ENCODE measurements around the gene WIPF2. TPM values are rescaled to one million over a fixed set of nuclear protein-coding genes. Genes with fewer than 3 reads are reported as not detected.

WIPF2 gene
- total RNA-seq, 1 experiment from 2014 or later = 9.0 TPM

DNA sequence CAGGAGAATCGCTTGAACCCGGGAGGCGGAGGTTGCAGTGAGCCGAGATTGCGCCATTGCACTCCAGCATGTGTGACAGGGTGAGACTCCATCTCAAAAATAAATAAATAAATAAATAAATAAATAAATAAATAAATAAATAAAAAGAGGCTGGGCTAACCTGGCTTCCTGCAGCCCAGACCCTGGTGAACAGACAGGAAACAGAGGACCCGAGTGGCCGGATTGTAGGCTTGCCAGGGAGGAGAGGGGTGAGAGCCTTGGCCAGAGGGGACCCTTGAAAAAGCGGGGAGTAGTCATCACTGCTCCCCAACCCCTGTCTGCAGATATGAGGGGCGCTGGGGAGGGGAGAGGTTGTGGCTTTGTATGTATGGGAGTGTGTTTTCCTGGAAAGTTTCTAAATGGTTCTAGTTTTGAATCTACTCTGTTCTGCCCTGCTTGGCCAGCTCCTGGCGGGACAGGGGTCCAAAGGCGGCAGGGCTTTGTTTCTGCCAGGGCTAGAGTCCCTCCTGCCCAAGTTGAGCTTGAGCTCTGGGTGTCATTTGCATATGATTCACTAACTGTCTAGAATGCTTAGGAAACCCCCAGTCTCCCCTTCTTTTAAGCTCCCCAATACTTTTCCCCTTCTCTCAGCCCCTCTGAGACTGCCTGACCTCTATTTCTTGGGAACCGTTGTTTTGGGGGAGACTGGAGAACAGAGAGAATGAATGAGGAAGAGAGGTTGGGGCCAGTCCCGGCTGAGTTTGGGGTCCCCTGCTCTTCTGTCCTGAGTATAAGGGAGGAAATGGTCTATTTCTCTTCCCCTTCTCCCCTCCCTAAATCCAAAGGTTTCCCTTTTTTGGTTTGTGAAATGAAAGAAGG lies 106.3 kb downstream of the WIPF2 start:
- no peak for DNase-seq
- Histone ChIP-seq H3K27me3 (no peaks in the 10 kb centered on the region), H3K27ac (no peak overlapping the region), H3K4me1 (peaks cover 62% of the 10 kb centered on the region), H3K36me3 (0 out of 2 replicates have a peak, but pooled peaks cover 2% of the 10 kb centered on the region), H3K4me3 (no peak overlapping the region), H3K9me3 (replicated peaks) (no peaks in the 10 kb centered on the region)

DNA sequence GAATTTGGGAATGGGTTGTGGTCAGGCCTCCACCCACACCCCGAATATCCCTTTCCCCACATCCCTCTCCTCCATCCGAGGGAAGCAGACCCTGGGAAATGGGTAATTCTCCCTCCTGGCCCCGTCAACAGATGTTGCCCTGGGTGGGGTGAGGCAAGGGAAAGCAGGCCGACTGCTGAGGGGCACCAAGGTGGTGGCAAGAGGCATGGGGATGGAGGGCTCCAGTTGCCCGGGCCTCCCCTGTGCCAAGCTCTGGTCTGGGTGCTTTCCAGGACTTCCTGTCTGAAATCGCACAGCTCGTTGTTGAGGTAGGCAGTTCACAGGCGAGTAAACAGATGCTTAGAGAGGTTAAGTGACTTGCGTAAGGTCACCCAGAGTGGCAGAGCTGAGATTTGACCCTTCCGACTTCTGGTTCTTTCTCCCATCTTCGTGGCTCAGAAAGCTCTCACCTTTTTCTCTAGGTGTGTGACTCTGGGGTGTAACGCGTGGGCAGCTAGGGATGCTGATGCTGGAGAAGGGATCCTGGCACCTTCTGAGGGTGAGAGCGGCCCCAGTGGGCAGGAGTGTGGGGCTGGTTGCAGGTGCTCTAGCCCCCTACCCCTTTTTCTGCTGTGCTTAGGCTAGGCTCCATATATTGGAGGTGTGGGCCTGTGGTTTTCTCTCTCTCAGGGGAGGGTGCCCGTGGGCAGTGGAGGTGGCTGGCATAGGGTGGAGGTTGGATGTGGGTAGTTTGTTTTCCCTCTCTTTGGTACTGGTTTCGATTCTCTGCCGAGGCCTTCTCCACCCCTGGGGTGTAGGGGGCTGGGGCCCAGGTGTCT lies 107.1 kb downstream of the WIPF2 start:
- no peaks in the 10 kb centered on the region for H3K9me3 ChIP-seq (replicated peaks)
- peaks cover 59% of the 10 kb centered on the region for H3K4me1 ChIP-seq
- peaks cover 6% of the 10 kb centered on the region; the same call in 1 of the 2 replicates for H3K36me3 ChIP-seq
- no peaks in the 10 kb centered on the region for H3K27me3 ChIP-seq
- no peak overlapping the region for H3K4me3 ChIP-seq
- no peak overlapping the region for H3K27ac ChIP-seq
- no peak for DNase-seq

DNA sequence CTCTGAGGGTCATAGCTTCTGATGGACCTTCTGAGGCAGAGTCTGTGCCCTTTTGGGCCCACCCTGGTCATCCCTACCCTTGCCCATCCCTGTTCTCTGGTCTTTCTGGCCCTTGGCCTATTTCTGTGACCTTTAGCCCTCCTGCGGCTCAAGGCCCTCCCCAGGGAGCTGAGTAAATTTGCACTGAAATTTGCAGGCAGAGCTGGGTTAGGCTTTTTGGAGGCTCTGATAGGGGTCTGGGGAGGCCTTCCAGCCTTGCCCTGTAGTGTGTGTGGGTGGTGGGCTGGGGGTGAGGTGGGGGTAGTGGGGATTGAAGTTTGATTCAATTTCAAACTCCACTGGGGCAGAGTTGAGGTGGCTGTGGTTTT lies 107.7 kb downstream of the WIPF2 start:
- Histone ChIP-seq H3K36me3 (peaks cover 11% of the 10 kb centered on the region), H3K9me3 (replicated peaks) (no peaks in the 10 kb centered on the region), H3K27me3 (no peaks in the 10 kb centered on the region), H3K27ac (no peak overlapping the region), H3K4me1 (peaks cover 53% of the 10 kb centered on the region), H3K4me3 (no peak overlapping the region)
- DNase-seq = no peak

DNA sequence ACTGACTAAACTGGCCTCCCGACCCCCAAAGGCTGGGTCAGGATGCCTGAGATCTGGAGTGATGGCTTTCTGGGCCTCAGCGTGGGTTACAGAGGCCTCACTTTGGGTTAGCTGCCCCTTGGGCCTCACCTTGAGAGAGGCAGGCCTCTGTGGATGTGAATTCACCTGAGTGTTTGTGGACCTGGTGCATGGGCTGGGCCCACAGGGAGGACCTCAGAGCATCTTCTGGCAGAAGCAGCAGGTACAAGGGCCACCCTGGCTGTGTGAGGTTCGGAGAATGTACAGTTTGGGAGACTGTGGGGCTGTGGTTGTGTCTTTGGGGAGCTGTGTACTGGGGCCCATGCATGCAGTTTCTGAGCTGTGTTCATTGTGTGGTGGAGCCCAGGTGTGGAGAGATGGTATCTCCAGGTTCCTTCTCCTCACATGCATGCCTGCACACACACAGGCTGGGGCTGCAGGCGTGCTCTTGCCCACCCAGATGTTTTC lies 108.2 kb downstream of the WIPF2 start:
- H3K4me1 ChIP-seq = peaks cover 48% of the 10 kb centered on the region

DNA sequence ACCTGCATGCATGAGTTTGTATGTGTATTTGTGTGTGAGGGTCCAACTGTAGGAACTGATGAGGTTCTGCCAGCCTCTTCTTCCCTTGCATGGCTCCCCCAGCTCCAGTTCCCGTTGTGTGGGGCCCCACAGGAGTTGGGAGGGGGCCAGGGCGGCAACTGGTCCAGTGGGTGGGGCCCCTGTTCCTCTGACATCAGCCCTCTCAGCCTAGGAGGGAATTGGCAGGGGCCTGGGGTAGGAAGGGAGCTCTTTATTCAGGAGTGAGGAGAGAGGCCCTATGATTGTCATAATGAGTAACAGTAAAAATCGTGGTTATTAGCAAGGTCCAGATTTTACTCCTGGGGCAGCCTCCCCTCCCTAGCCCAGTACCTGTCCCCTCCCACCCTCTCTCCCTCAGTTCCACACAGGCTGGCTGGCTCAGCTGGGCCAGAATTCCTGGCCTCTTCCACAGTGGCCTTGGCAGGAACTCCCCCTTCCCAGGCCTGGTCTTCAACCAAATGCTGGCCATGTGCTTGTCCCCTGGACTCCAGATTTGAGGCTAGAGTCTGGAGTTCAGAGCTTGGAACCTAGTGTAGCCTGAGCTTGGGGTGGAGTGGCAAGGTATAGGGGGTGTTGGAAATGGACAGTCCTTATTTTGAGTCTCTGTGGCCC lies 108.8 kb downstream of the WIPF2 start:
- Histone ChIP-seq H3K27ac (no peak overlapping the region), H3K4me3 (no peak overlapping the region), H3K27me3 (no peaks in the 10 kb centered on the region), H3K4me1 (peaks cover 43% of the 10 kb centered on the region), H3K36me3 (peaks cover 14% of the 10 kb centered on the region), H3K9me3 (replicated peaks) (no peaks in the 10 kb centered on the region)
- peak in 1 of 2 experiments; percentile 64 for DNase-seq

More for the DNA sequence above, 108.2 kb downstream of the WIPF2 start:
- Histone ChIP-seq H3K27me3 (no peaks in the 10 kb centered on the region), H3K9me3 (replicated peaks) (no peaks in the 10 kb centered on the region), H3K4me3 (no peak overlapping the region), H3K36me3 (peaks cover 11% of the 10 kb centered on the region), H3K27ac (no peak overlapping the region)
- DNase-seq = no peak

DNA sequence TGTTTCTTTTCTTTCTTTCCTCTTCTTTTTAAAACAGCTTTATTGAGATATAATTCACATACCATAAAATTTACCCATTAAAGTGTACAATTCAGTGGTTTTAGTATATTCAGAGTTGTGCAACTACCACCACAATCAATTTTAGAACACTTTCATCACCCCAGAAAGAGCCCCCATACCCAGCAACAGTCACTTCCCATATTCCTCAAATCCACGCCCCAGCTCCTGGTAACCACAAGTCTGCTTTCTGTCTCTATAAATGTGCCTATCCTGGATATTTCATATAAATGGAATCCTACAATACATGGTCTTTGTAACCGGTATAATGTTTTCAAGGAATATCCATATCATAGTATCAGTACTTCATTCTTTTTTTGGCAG lies 109.3 kb downstream of the WIPF2 start:
- peaks cover 14% of the 10 kb centered on the region for H3K36me3 ChIP-seq
- peaks cover 37% of the 10 kb centered on the region for H3K4me1 ChIP-seq
- no peaks in the 10 kb centered on the region for H3K9me3 ChIP-seq (replicated peaks)
- no peak overlapping the region for H3K4me3 ChIP-seq
- DNase-seq = no peak
- H3K27ac ChIP-seq = no peak overlapping the region
- no peaks in the 10 kb centered on the region for H3K27me3 ChIP-seq

DNA sequence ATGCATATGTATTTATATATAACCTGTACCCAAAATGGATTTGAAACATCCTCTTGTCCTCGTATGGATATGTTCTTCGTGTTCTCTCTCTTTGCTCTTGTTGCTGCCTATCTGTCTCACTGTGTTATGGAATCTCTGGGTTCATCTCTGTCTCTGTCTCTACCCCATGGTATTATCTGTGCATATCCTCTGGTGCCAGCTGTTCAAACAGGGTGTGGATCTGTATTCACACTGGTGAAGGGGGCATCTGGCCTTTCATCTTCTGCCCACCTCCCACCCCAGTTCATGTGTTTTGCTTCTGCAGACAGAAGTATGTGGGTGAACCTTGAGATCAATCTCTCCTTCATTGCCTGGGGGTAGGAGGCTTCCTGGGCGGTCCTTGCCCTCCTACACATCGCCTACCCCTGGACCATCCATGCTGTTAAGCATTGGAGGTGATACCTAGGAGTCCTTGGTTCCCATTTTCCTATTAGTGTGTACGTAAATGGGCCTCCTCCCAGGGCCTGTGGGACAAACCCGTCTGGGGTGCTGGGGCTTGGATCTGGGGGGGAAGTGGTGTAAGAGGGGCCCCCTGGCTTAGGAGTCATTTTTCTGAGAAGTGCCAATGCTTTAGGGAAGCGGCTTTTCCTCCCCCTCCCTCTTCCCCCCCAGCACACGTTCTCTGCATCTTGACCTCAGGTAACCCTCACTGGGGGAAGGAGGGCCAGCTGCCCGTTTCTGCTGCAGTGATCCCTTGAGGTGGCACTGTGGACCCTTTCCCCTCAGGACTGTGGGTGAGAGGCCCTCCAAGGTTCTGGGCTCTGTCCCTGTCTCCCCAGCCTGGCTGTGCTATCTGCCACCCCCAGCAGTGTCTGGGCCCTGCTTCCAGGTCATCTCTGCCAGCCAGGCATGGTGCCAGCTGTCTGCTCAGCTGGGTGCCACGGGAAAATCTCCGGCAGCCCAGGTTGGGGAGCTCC lies 111.0 kb downstream of the WIPF2 start:
- H3K9me3 ChIP-seq (replicated peaks) = no peaks in the 10 kb centered on the region
- H3K4me1 ChIP-seq = peaks cover 46% of the 10 kb centered on the region

DNA sequence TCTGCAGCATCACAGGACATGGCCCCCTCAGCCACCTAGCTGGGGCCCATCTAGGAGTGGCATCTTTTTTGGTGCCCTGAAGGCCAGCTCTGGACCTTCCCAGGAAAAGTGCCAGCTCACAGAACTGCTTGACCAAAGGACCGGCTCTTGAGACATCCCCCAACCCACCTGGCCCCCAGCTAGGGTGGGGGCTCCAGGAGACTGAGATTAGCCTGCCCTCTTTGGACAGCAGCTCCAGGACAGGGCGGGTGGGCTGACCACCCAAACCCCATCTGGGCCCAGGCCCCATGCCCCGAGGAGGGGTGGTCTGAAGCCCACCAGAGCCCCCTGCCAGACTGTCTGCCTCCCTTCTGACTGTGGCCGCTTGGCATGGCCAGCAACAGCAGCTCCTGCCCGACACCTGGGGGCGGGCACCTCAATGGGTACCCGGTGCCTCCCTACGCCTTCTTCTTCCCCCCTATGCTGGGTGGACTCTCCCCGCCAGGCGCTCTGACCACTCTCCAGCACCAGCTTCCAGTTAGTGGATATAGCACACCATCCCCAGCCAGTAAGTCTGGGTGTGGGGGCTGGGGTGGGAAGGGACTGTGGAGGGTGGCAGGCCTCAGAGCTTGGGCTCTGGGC lies 111.9 kb downstream of the WIPF2 start:
- H3K4me3 ChIP-seq = no peak overlapping the region
- DNase-seq = no peak
- no peaks in the 10 kb centered on the region for H3K27me3 ChIP-seq
- H3K27ac ChIP-seq = no peak overlapping the region
- H3K4me1 ChIP-seq = peaks cover 42% of the 10 kb centered on the region
- H3K9me3 ChIP-seq (replicated peaks) = no peaks in the 10 kb centered on the region
- peaks cover 14% of the 10 kb centered on the region for H3K36me3 ChIP-seq

More for the DNA sequence above, 111.0 kb downstream of the WIPF2 start:
- Histone ChIP-seq H3K27ac (no peak overlapping the region), H3K27me3 (no peaks in the 10 kb centered on the region), H3K36me3 (peaks cover 14% of the 10 kb centered on the region), H3K4me3 (no peak overlapping the region)
- DNase-seq = no peak

DNA sequence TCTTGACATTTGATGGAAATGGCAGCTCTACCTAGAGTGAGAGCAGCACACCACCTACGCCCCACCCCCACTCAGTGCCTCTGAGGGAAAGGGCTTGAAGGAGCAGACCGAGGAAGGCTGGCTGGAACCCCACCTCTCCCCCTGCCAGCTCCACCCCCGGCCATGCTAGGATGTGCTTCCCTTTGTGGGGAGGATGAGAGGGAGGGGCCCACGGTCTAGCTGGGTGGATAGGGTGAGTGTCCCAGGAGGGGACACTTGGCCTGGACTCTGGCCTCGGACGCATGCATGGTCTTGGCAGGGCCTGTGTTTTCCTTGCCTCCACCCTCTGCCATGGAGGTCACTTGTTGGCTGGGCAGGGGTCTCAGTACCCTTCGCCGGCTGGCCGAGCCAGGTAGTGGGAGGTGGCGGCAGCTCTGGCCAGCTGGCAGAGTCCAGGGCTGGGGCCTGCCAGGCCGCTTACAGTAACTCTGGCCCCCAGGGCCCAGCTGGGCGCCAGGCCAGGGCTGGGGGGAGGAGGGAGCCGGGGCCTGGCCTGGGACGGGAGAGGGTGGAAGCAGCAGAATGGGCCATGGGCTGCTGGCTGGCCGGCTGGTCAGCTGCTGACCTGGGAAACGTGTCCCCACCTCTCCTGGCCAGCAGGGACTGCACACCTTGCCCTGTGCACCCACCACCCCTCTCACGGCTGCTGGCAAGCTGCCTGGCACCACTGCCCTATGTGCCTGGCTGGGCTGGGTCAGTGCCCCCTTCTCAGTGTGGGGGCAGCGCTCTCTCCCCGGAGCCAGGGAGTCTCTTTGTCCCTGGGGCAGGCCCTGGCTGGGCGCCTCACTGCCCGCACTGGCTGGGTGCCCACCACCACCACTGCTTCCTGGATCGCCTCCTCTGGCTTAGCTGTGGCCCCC lies 112.9 kb downstream of the WIPF2 start:
- H3K36me3 ChIP-seq = peaks cover 14% of the 10 kb centered on the region
- H3K27me3 ChIP-seq = no peaks in the 10 kb centered on the region
- DNase-seq = no peak
- H3K4me3 ChIP-seq = no peak overlapping the region
- no peak overlapping the region for H3K27ac ChIP-seq
- H3K9me3 ChIP-seq (replicated peaks) = no peaks in the 10 kb centered on the region
- peaks cover 33% of the 10 kb centered on the region for H3K4me1 ChIP-seq

Other genes with a start within 250 kb of the WIPF2 start
- 128 and 129 TPM in 2 replicates for gene PSMD3, start 238.5 kb upstream of the WIPF2 start, total RNA-seq (2014; rRNA removed; shearing (Covaris generic))
- gene CSF3, start 203.9 kb upstream of the WIPF2 start, total RNA-seq (2014; rRNA removed; shearing (Covaris generic)) = 0.55 and 1.4 TPM in 2 replicates
- 41.8 and 55.0 TPM in 2 replicates for gene MED24, start 164.9 kb upstream of the WIPF2 start, total RNA-seq (2014; rRNA removed; shearing (Covaris generic))
- gene THRA, start 156.3 kb upstream of the WIPF2 start, total RNA-seq (2014; rRNA removed; shearing (Covaris generic)) = 13.3 and 14.4 TPM in 2 replicates
- gene NR1D1, start 118.7 kb upstream of the WIPF2 start, total RNA-seq (2014; rRNA removed; shearing (Covaris generic)) = 1.0 and 1.4 TPM in 2 replicates
- gene MSL1, start 97.3 kb upstream of the WIPF2 start, total RNA-seq (2014; rRNA removed; shearing (Covaris generic)) = 72.9 and 76.1 TPM in 2 replicates
- gene CASC3, start 78.8 kb upstream of the WIPF2 start, total RNA-seq (2014; rRNA removed; shearing (Covaris generic)) = 53.8 and 58.5 TPM in 2 replicates
- 1.6 and 2.7 TPM in 2 replicates for gene RAPGEFL1, start 41.8 kb upstream of the WIPF2 start, total RNA-seq (2014; rRNA removed; shearing (Covaris generic))
- gene CDC6, start 68.6 kb downstream of the WIPF2 start, total RNA-seq (2014; rRNA removed; shearing (Covaris generic)) = 89.3 and 97.0 TPM in 2 replicates
- 42.3 and 43.2 TPM in 2 replicates for gene RARA, start 89.9 kb downstream of the WIPF2 start, total RNA-seq (2014; rRNA removed; shearing (Covaris generic))
- gene GJD3, start 145.4 kb downstream of the WIPF2 start, total RNA-seq (2014; rRNA removed; shearing (Covaris generic)) = not detected in 2 replicates
- gene TOP2A, start 198.6 kb downstream of the WIPF2 start, total RNA-seq (2014; rRNA removed; shearing (Covaris generic)) = 524 and 583 TPM in 2 replicates
- 1.7 and 2.3 TPM in 2 replicates for gene IGFBP4, start 224.1 kb downstream of the WIPF2 start, total RNA-seq (2014; rRNA removed; shearing (Covaris generic))

Measured in SJCRH30 (cell line).